Measurements from ENCODE around the gene AP3B1. TPM values are rescaled to one million over a fixed set of nuclear protein-coding genes. Genes with fewer than 3 reads are reported as not detected.

The AP3B1 gene
- total and polyA plus RNA-seq, 8 donors, result 42.4 to 61.2 (median 48.7) TPM

- Histone ChIP-seq H3K36me3 (no peaks in the 10 kb centered on the region), H3K4me3 (no peak overlapping the region), H3K27ac (no peak overlapping the region), H3K4me1 (peaks cover 0 to 49% of the 10 kb centered on the region in 2 donors), H3K9me3 (no peaks in the 10 kb centered on the region), H3K27me3 (no peaks in the 10 kb centered on the region)
- ATAC-seq (no peak), DNase-seq (no peak)
- TF ChIP-seq CTCF (IDR thresholded peaks at IDR 0.05), result no peak
- intact Hi-C loops (cut with DNase I), result no loop called here
These were observed 8.2 kb downstream of the AP3B1 start for GRCh38 chr5:78286290-78286689.

- Histone ChIP-seq H3K36me3 (no peaks in the 10 kb centered on the region), H3K4me3 (no peak overlapping the region), H3K9me3 (no peaks in the 10 kb centered on the region), H3K27ac (no peak overlapping the region), H3K4me1 (peaks cover 0 to 36% of the 10 kb centered on the region in 2 donors), H3K27me3 (no peaks in the 10 kb centered on the region)
- intact Hi-C loops (cut with DNase I), result no loop called here
- no peak for ATAC-seq
- no peak for DNase-seq
- TF ChIP-seq CTCF (IDR thresholded peaks at IDR 0.05), result no peak
These were observed 10.7 kb downstream of the AP3B1 start for GRCh38 chr5:78283802-78284201.

- intact Hi-C loops (cut with DNase I), result no loop called here
- no peak overlapping the region for H3K27ac ChIP-seq
- no peak for DNase-seq
- no peak for ATAC-seq
- H3K27me3 ChIP-seq, result no peaks in the 10 kb centered on the region
- H3K4me1 ChIP-seq, result peaks cover 0 to 29% of the 10 kb centered on the region in 2 donors
- H3K9me3 ChIP-seq, result no peaks in the 10 kb centered on the region
- H3K36me3 ChIP-seq, result no peaks in the 10 kb centered on the region
- no peak for TF ChIP-seq CTCF (IDR thresholded peaks at IDR 0.05)
- H3K4me3 ChIP-seq, result no peak overlapping the region
These were observed 11.4 kb downstream of the AP3B1 start for GRCh38 chr5:78283105-78283504.

GRCh38 chr5:78280261-78280660, 14.2 kb downstream of the AP3B1 start:
- intact Hi-C loops (cut with DNase I), result no loop called here

GRCh38 chr5:78279194-78279593, 15.3 kb downstream of the AP3B1 start:
- intact Hi-C loops (cut with DNase I), result no loop called here
- H3K36me3 ChIP-seq, result no peaks in the 10 kb centered on the region
- no peak for DNase-seq
- H3K4me1 ChIP-seq, result peaks cover 0 to 7% of the 10 kb centered on the region in 2 donors
- TF ChIP-seq CTCF (IDR thresholded peaks at IDR 0.05), result no peak
- no peak overlapping the region for H3K27ac ChIP-seq
- ATAC-seq, result no peak
- no peaks in the 10 kb centered on the region for H3K27me3 ChIP-seq
- no peak overlapping the region for H3K4me3 ChIP-seq
- H3K9me3 ChIP-seq, result no peaks in the 10 kb centered on the region

More at GRCh38 chr5:78280261-78280660, 14.2 kb downstream of the AP3B1 start:
- H3K27me3 ChIP-seq, result no peaks in the 10 kb centered on the region
- no peak overlapping the region for H3K4me3 ChIP-seq
- H3K4me1 ChIP-seq, result peaks cover 0 to 7% of the 10 kb centered on the region in 2 donors
- H3K27ac ChIP-seq, result no peak overlapping the region
- no peak for TF ChIP-seq CTCF (IDR thresholded peaks at IDR 0.05)
- ATAC-seq, result no peak
- no peak for DNase-seq
- H3K9me3 ChIP-seq, result no peaks in the 10 kb centered on the region
- H3K36me3 ChIP-seq, result no peaks in the 10 kb centered on the region

All from left lung (tissue), 10 donors.